ENCODE results near the gene MYOM3.

Gene MYOM3

GRCh38 chr1:24109686-24110475 is 2.1 kb downstream of the MYOM3 start:
- TF ChIP-seq, protein P1, sequence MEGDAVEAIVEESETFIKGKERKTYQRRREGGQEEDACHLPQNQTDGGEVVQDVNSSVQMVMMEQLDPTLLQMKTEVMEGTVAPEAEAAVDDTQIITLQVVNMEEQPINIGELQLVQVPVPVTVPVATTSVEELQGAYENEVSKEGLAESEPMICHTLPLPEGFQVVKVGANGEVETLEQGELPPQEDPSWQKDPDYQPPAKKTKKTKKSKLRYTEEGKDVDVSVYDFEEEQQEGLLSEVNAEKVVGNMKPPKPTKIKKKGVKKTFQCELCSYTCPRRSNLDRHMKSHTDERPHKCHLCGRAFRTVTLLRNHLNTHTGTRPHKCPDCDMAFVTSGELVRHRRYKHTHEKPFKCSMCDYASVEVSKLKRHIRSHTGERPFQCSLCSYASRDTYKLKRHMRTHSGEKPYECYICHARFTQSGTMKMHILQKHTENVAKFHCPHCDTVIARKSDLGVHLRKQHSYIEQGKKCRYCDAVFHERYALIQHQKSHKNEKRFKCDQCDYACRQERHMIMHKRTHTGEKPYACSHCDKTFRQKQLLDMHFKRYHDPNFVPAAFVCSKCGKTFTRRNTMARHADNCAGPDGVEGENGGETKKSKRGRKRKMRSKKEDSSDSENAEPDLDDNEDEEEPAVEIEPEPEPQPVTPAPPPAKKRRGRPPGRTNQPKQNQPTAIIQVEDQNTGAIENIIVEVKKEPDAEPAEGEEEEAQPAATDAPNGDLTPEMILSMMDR (IDR thresholded peaks at IDR 0.05; ENCODE audit: extremely low read depth, insufficient read depth, missing control alignments), result no peak
- in situ Hi-C loops (cut with MboI; ENCODE audit: low pct_unique_long_range_greater_than_20kb, low sequenced_read_pairs, unreplicated experiment), result no loop called here
- DNase-seq (ENCODE audit: low spot score), result no peak

DNA sequence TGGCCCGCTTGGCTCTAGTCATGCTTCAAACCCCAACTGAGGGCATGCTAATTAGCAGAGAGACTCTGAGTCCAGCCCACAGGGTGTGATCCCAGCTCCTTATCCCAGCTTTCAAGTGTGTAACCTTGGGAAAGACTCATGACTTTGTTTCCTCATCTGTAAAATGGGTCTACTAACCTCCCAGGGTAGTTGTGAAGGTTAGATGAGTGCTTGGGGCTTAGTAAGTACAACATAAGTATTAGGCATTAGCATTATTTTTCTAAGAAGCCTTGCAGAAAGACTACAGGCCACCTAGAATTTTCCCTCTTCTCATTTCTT is 2.8 kb downstream of the MYOM3 start:
- in situ Hi-C loops (cut with MboI; ENCODE audit: low pct_unique_long_range_greater_than_20kb, low sequenced_read_pairs, unreplicated experiment), result no loop called here
- no peak for DNase-seq (ENCODE audit: low spot score)
- TF ChIP-seq, protein P1 (IDR thresholded peaks at IDR 0.05; ENCODE audit: extremely low read depth, insufficient read depth, missing control alignments), result no peak

DNA sequence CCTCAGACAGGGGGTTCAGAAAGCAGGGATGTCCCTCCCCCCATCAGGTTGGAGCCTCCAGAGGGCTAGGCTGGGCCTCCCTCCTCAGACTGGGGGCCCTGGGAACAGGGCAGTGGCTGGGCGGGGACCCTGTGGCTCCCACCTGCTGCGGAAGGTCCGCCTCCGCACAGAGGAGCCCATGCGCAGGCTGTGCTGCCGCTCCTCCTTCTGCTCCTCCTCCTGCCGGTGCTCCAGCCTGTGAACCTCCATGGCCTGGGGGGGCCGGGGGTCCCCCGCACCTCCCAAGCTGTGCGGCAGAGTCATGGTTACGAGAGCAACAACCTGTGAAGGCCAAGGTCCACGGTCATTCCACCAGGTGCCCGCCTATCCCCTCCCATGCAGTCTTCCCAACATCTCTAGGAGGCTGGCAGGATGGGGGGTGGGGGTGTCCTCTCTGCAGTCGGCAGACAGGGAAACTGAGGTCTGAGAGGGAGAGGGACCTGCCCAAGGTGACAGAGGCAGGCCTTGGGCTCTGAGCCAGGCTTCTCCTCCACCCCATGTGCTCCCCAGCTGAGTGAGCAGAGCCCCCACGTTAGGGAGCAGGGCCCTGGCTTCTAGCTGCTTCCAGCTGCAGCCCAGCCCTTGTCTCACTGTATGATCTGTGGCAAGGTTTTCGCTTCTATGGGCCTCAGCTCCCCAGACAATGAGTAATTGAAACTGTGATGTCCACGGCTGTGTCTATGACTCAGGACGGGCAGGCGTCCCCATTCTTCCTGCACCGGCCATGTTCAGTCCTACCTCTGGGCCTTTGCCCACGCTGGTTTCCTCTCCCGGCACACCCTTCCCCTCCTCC is 3.4 kb downstream of the MYOM3 start:
- in situ Hi-C loops (cut with MboI; ENCODE audit: low pct_unique_long_range_greater_than_20kb, low sequenced_read_pairs, unreplicated experiment), result no loop called here
- no peak for DNase-seq (ENCODE audit: low spot score)

DNA sequence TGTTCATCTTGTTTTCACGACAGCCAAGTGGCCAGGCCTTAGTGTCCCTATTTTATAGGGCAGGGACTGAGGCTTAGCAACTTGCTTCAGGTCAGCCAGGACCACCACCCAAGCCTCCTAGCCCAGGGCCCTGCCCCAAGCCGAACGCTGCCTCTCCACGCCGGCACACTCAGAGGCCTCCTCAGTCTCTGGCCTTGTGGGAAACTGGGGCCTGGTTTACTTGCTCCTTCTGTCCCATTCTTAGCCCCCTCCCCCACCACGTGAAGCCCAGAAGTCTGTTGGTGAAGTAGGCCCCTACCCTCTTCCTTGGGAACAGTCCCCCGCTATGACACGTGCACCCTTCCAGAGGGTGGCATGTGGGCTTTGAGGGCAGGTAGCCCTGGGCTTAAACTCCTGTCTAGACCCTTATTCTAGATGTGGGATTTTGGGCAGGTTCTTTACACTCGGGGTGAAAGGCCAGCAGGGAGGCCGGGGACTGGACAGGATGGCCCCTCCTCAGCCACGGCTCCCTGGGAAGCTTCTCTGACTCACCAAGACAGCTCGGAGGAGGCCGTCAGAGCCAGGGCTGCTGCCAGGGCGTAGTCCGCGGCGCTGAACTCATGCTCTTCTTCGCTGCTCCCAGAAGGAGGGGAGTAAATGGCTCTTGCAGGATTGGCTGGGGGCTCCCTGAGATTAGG is 4.3 kb downstream of the MYOM3 start:
- no peak for DNase-seq (ENCODE audit: low spot score)
- in situ Hi-C loops (cut with MboI; ENCODE audit: low pct_unique_long_range_greater_than_20kb, low sequenced_read_pairs, unreplicated experiment), result no loop called here
- TF ChIP-seq, protein P1 (IDR thresholded peaks at IDR 0.05; ENCODE audit: extremely low read depth, insufficient read depth, missing control alignments), result no peak

More for the DNA sequence above, 3.4 kb downstream of the MYOM3 start:
- TF ChIP-seq, protein P1 (IDR thresholded peaks at IDR 0.05; ENCODE audit: extremely low read depth, insufficient read depth, missing control alignments), result no peak

- TF ChIP-seq, protein P1 (IDR thresholded peaks at IDR 0.05; ENCODE audit: extremely low read depth, insufficient read depth, missing control alignments), result no peak
- DNase-seq (ENCODE audit: low spot score), result no peak
- in situ Hi-C loops (cut with MboI; ENCODE audit: low pct_unique_long_range_greater_than_20kb, low sequenced_read_pairs, unreplicated experiment), result no loop called here
Observed at GRCh38 chr1:24105368-24106160, 6.4 kb downstream of the MYOM3 start.

GRCh38 chr1:24104854-24105253 is 7.1 kb downstream of the MYOM3 start:
- TF ChIP-seq, protein P1 (IDR thresholded peaks at IDR 0.05; ENCODE audit: extremely low read depth, insufficient read depth, missing control alignments), result no peak
- no peak for DNase-seq (ENCODE audit: low spot score)
- in situ Hi-C loops (cut with MboI; ENCODE audit: low pct_unique_long_range_greater_than_20kb, low sequenced_read_pairs, unreplicated experiment), result no loop called here

Measured in GM13977 (cell line).